Measurements from ENCODE around the gene RUNX3.

DNA sequence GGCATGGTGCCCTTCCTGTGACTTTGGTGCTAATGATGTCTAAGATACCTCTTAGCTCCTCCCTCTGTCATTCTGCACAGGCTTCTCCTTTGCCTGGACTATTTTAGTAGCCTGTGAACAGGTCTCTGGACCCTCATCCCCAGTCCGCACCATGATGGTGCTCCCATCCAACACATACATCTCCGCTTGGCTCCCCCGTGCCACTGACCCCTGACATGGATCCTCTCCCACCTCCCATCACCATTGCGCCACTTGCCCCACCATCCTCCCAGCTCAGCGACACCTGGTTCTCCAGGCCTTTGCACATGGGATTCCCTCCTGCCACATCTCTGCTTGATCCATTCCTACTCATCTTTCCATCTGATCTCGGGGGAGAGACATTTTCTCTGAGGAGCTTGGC is 33.9 kb downstream of the RUNX3 start:
- no peak for TF ChIP-seq EZH2 (IDR thresholded peaks at IDR 0.05; ENCODE audit: borderline replicate concordance, insufficient read depth, low read depth, low read length, poor library complexity, severe bottlenecking)
- TF ChIP-seq, protein P1, sequence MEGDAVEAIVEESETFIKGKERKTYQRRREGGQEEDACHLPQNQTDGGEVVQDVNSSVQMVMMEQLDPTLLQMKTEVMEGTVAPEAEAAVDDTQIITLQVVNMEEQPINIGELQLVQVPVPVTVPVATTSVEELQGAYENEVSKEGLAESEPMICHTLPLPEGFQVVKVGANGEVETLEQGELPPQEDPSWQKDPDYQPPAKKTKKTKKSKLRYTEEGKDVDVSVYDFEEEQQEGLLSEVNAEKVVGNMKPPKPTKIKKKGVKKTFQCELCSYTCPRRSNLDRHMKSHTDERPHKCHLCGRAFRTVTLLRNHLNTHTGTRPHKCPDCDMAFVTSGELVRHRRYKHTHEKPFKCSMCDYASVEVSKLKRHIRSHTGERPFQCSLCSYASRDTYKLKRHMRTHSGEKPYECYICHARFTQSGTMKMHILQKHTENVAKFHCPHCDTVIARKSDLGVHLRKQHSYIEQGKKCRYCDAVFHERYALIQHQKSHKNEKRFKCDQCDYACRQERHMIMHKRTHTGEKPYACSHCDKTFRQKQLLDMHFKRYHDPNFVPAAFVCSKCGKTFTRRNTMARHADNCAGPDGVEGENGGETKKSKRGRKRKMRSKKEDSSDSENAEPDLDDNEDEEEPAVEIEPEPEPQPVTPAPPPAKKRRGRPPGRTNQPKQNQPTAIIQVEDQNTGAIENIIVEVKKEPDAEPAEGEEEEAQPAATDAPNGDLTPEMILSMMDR (IDR thresholded peaks at IDR 0.05), result no peak
